ENCODE data around the gene PLK5.
"Not testable (repeated sequence)": the region's sequence is repeated elsewhere in the genome, so short reads cannot be mapped to it uniquely, and the experiment has no call there.

The PLK5 gene, protein sequence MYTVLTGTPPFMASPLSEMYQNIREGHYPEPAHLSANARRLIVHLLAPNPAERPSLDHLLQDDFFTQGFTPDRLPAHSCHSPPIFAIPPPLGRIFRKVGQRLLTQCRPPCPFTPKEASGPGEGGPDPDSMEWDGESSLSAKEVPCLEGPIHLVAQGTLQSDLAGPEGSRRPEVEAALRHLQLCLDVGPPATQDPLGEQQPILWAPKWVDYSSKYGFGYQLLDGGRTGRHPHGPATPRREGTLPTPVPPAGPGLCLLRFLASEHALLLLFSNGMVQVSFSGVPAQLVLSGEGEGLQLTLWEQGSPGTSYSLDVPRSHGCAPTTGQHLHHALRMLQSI

DNA sequence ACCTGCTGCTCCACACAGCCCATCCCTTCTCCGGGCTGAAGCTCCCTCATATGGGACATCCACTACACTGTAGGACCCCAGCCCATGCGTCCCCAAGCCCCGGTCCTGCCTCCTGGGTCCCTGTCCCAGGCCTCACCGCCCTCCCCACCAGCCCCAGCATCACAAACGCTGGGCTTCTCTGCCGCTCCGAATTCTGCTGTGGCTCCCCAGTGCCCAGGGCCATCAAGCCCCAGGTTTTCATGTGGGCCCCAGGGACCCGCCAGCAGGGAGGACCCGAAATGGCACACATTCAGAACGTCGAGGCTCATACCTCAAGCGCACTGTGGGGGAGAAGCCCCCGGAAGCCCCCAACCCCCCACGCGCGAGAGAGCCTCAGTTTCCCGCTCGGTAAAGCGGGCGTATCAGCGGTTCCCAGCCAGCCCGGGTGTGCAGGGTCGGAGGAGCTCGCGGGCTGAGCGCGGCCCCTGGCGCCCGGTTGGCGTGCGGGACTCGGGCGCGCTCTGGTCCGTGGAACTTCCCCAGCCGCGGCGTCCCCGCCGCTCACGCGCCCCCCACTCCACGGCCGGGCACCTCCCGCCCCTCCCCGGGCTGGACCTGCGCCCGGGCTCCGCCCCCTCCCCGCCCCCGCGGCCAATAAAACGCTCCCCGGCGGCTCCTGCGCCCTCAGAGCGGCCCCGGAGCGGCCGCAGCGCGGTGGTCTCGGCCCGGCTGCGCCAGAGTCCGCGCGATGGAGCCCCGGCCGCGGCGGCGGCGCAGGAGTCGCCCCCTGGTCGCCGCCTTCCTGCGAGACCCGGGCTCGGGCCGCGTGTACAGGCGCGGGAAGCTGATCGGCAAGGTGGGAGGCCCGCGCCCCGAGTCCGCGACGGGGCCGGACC is at the start of gene PLK5:
Gene PLK5 (plus strand): TSS at position 666 of the 875 bp plus-strand sequence. CDS start 2,920 bp downstream, outside the sequence.
- no peaks in the 10 kb centered on the region for H3K27me3 ChIP-seq (ENCODE audit: control insufficient read depth, low read length)
- no peaks in the 10 kb centered on the region for H3K9me3 ChIP-seq (ENCODE audit: control insufficient read depth, insufficient read depth, low read length)
- no peaks in the 10 kb centered on the region for H3K4me1 ChIP-seq (ENCODE audit: control insufficient read depth, low read length)
- H3K9me2 ChIP-seq (replicated peaks; ENCODE audit: control insufficient read depth, low read length) = no peaks in the 10 kb centered on the region
- no peak within 1 kb of the TSS for H3K4me2 ChIP-seq (ENCODE audit: low read length)
- no peaks in the 10 kb centered on the region for H3K79me2 ChIP-seq (ENCODE audit: control insufficient read depth, low read length)
- H3F3A ChIP-seq (ENCODE audit: control insufficient read depth, insufficient read depth) = no peaks in the 10 kb centered on the region
- no peak within 1 kb of the TSS for H3K4me3 ChIP-seq (ENCODE audit: low read length)
- H4K20me1 ChIP-seq (ENCODE audit: control insufficient read depth, insufficient read depth, low read depth, low read length) = no peaks in the 10 kb centered on the region
- H3K27ac ChIP-seq (ENCODE audit: low read depth, low read length) = no peak within 1 kb of the TSS
- H3K36me3 ChIP-seq (ENCODE audit: control insufficient read depth, low read length) = no peaks in the 10 kb centered on the region
- TF ChIP-seq, protein P1, sequence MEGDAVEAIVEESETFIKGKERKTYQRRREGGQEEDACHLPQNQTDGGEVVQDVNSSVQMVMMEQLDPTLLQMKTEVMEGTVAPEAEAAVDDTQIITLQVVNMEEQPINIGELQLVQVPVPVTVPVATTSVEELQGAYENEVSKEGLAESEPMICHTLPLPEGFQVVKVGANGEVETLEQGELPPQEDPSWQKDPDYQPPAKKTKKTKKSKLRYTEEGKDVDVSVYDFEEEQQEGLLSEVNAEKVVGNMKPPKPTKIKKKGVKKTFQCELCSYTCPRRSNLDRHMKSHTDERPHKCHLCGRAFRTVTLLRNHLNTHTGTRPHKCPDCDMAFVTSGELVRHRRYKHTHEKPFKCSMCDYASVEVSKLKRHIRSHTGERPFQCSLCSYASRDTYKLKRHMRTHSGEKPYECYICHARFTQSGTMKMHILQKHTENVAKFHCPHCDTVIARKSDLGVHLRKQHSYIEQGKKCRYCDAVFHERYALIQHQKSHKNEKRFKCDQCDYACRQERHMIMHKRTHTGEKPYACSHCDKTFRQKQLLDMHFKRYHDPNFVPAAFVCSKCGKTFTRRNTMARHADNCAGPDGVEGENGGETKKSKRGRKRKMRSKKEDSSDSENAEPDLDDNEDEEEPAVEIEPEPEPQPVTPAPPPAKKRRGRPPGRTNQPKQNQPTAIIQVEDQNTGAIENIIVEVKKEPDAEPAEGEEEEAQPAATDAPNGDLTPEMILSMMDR (IDR thresholded peaks at IDR 0.05; ENCODE audit: low read depth, low read length, poor library complexity, severe bottlenecking) = no peak
- TF ChIP-seq EZH2phosphoT487 (IDR thresholded peaks at IDR 0.05; ENCODE audit: borderline replicate concordance, low read length) = no peak

DNA sequence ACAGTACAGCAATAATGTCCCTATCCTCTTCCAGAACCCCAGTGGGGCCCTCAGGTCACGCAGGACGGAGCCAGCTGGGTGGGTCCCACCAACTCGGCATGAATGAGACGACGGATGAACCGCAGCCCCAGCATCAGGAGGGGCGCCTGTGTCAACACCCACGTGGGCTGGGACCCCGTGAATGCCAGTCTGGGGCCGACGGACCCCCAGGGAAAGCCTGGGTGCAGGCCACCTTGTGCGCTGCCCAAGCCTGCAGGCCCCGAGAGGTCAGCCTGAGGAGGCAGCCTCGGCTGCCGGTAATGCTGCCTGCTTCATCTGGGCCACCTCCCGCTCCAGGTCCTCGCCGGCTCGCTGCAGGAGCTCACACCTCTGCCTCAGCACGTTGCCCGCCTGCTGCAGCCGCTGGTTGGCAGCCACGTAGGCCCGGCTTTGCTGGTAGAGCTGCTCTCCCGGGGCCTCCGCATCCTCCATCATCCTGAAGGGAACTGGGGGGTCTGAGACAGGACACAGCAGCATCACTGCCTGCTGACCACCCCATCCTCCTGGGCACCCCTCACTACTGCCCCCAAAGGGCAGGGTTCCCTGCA is 49.0 kb upstream of the PLK5 start:
- Histone ChIP-seq H3K4me3 (ENCODE audit: low read length) (no peak overlapping the region), H4K20me1 (ENCODE audit: control insufficient read depth, insufficient read depth, low read depth, low read length) (peaks cover 19% of the 10 kb centered on the region; the same call in 1 of the 2 replicates), H3K4me1 (ENCODE audit: control insufficient read depth, low read length) (peaks cover 37% of the 10 kb centered on the region), H3K27ac (ENCODE audit: low read depth, low read length) (no peak overlapping the region), H3K4me2 (ENCODE audit: low read length) (no peak overlapping the region), H3K27me3 (ENCODE audit: control insufficient read depth, low read length) (peaks cover 26% of the 10 kb centered on the region), H3K9me2 (replicated peaks; ENCODE audit: control insufficient read depth, low read length) (no peaks in the 10 kb centered on the region), H3K36me3 (ENCODE audit: control insufficient read depth, low read length) (peaks cover 9% of the 10 kb centered on the region), H3F3A (ENCODE audit: control insufficient read depth, insufficient read depth) (0 out of 2 replicates have a peak, but pooled peaks cover 4% of the 10 kb centered on the region), H3K9me3 (ENCODE audit: control insufficient read depth, insufficient read depth, low read length) (no peaks in the 10 kb centered on the region), H3K79me2 (ENCODE audit: control insufficient read depth, low read length) (peaks cover 28% of the 10 kb centered on the region)
- TF ChIP-seq, protein P1 (IDR thresholded peaks at IDR 0.05; ENCODE audit: low read depth, low read length, poor library complexity, severe bottlenecking) = no peak
- TF ChIP-seq EZH2phosphoT487 (IDR thresholded peaks at IDR 0.05; ENCODE audit: borderline replicate concordance, low read length) = no peak

DNA sequence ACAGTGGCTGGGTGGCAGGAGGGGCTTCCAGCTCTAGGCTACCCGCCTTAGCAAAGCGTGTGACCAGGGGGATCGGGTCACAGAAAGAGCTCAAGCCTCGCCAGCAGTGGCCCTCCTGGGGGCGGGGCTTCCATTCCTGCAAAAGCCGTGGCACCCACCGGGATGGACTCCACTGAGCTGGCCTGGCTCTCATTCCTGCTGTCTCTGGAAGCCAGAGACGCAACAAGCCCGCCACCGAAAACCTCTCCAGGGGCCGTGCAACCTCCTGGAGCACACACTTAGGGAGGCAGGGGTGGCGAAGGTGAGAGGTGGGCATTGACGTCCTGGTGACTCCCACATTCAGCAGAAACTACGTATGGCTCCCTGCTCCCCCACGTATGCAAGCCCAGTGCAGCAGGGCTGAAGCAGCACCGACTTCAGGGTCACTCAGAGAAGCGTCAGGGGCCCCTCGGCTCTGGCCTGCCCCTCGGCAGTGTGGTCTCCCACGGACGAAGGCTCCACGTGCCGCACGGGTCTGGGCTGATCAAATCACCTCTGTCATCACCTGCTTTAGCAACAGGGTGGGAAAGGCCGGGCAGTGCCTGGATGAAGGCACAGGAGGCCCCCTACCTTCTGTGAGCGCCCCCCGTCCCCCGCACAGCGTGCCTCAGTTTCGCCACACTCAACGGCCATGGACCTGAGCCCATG is 48.0 kb upstream of the PLK5 start:
- no peak overlapping the region for H3K27ac ChIP-seq (ENCODE audit: low read depth, low read length)
- no peaks in the 10 kb centered on the region for H3K9me2 ChIP-seq (replicated peaks; ENCODE audit: control insufficient read depth, low read length)
- no peak for TF ChIP-seq EZH2phosphoT487 (IDR thresholded peaks at IDR 0.05; ENCODE audit: borderline replicate concordance, low read length)
- TF ChIP-seq, protein P1 (IDR thresholded peaks at IDR 0.05; ENCODE audit: low read depth, low read length, poor library complexity, severe bottlenecking) = no peak
- peaks cover 17% of the 10 kb centered on the region; the same call in 1 of the 2 replicates for H4K20me1 ChIP-seq (ENCODE audit: control insufficient read depth, insufficient read depth, low read depth, low read length)
- H3K27me3 ChIP-seq (ENCODE audit: control insufficient read depth, low read length) = peaks cover 15% of the 10 kb centered on the region
- H3K9me3 ChIP-seq (ENCODE audit: control insufficient read depth, insufficient read depth, low read length) = no peaks in the 10 kb centered on the region
- 0 out of 2 replicates have a peak, but pooled peaks cover 6% of the 10 kb centered on the region for H3F3A ChIP-seq (ENCODE audit: control insufficient read depth, insufficient read depth)
- no peak overlapping the region for H3K4me3 ChIP-seq (ENCODE audit: low read length)
- H3K36me3 ChIP-seq (ENCODE audit: control insufficient read depth, low read length) = peaks cover 9% of the 10 kb centered on the region
- no peak overlapping the region for H3K4me2 ChIP-seq (ENCODE audit: low read length)
- peaks cover 29% of the 10 kb centered on the region for H3K4me1 ChIP-seq (ENCODE audit: control insufficient read depth, low read length)
- peaks cover 28% of the 10 kb centered on the region for H3K79me2 ChIP-seq (ENCODE audit: control insufficient read depth, low read length)

DNA sequence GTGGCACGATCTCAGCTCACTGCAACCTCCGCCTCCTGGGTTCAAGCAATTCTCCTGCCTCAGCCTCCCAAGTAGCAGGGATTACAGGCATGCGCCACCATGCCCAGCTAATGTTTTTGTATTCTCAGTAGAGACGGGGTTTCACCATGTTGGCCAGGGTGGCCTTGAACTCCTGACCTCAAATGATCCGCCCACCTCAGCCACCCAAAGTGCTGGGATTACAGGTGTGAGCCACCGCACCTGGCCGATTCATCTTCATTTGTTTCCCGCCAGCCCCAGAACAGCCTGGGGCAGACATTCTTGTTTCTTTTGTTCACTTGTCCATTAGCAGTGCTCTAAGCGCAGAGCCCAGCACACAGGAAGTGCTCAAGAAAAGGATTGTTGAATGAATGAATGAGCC is 46.8 kb upstream of the PLK5 start:
- H4K20me1 ChIP-seq (ENCODE audit: control insufficient read depth, insufficient read depth, low read depth, low read length); H3K4me3 ChIP-seq (ENCODE audit: low read length); H3K27ac ChIP-seq (ENCODE audit: low read depth, low read length); H3K9me3 ChIP-seq (ENCODE audit: control insufficient read depth, insufficient read depth, low read length); H3K27me3 ChIP-seq (ENCODE audit: control insufficient read depth, low read length); H3K9me2 ChIP-seq (replicated peaks; ENCODE audit: control insufficient read depth, low read length); H3F3A ChIP-seq (ENCODE audit: control insufficient read depth, insufficient read depth); H3K36me3 ChIP-seq (ENCODE audit: control insufficient read depth, low read length): not testable (repeated sequence)
- Histone ChIP-seq H3K79me2 (ENCODE audit: control insufficient read depth, low read length) (peaks cover 28% of the 10 kb centered on the region), H3K4me2 (ENCODE audit: low read length) (peak overlapping the region; percentile 7; the same call in 1 of the 2 replicates), H3K4me1 (ENCODE audit: control insufficient read depth, low read length) (peaks cover 18% of the 10 kb centered on the region)

Measured in DOHH2 (cell line).